Calu3 (cell line): ENCODE results near the gene TMEM91. TPM values are rescaled to one million over a fixed set of nuclear protein-coding genes. Genes with fewer than 3 reads are reported as not detected.
A peak's percentile ranks its signal among the peaks of the same experiment; 100 is the strongest.

Experiments used
- BruUV-seq: library from RNA; stranded (reverse); fragments of 400-500 nt; replicated peaks from 2 replicates; lab custom pipeline; 2021; lab: Mats Ljungman, UMichigan
- CTCF ChIA-PET: fragments of 300-600 bp; sonication (Branson Sonifier 250); formaldehyde crosslinking; loops from one replicate; lab custom pipeline; 2022; ENCODE audit warnings: antibody characterized with exemption; lab: Charles Lee
- DNase-seq: peaks from one replicate; pipeline ENCODE4 v3.0.0; 2022
- H3K27ac Mint-ChIP-seq: one replicate; pipeline ENCODE4 v1.8.0; 2022; ENCODE audit warnings: mixed read lengths; ENCODE audit not compliant: unreplicated experiment
- H3K27me3 Mint-ChIP-seq: one replicate; pipeline ENCODE4 v1.8.0; 2022; ENCODE audit warnings: mixed read lengths; ENCODE audit not compliant: unreplicated experiment
- H3K36me3 Mint-ChIP-seq: one replicate; pipeline ENCODE4 v1.8.0; 2022; ENCODE audit warnings: mild to moderate bottlenecking, moderate library complexity, mixed read lengths; ENCODE audit not compliant: insufficient read depth, unreplicated experiment
- H3K4me1 Mint-ChIP-seq: one replicate; pipeline ENCODE4 v1.8.0; 2022; ENCODE audit warnings: mild to moderate bottlenecking, low read depth, mixed read lengths; ENCODE audit not compliant: unreplicated experiment
- H3K4me3 Mint-ChIP-seq: one replicate; pipeline ENCODE4 v1.8.0; 2022; ENCODE audit warnings: mild to moderate bottlenecking, low read depth, moderate library complexity, mixed read lengths; ENCODE audit not compliant: unreplicated experiment
- H3K9me3 Mint-ChIP-seq: one replicate; pipeline ENCODE4 v1.8.0; 2022; ENCODE audit warnings: low read depth, mixed read lengths; ENCODE audit not compliant: unreplicated experiment
- CTCF ChIP-seq: fragments of 200-600 bp; IDR thresholded peaks from one replicate; pipeline ENCODE4 v1.8.0; 2022; ENCODE audit warnings: antibody characterized with exemption; ENCODE audit not compliant: unreplicated experiment
- intact Hi-C: fragments of 100-400 bp; cut with micrococcal nuclease; formaldehyde crosslinking; loops from one replicate; pipeline ENCODE4 v1.10.0; 2022; ENCODE audit not compliant: unreplicated experiment
- total RNA-seq: library from RNA; stranded (reverse); gene quantifications from 2 replicates; pipeline ENCODE4 v1.2.3, GENCODE V29; 2022

TMEM91 gene
- total RNA-seq, 1 experiment from 2014 or later, result 3.9 TPM

GRCh38 chr19:41386442-41386841 is 10.1 kb downstream of the TMEM91 start:
- intact Hi-C loops, result no loop called here
- Mint-ChIP-seq H3K36me3 (peaks cover 14% of the 10 kb centered on the region), H3K9me3 (no peaks in the 10 kb centered on the region), H3K27me3 (no peaks in the 10 kb centered on the region), H3K4me3 (no peak overlapping the region), H3K27ac (no peak overlapping the region), H3K4me1 (no peaks in the 10 kb centered on the region)
- CTCF ChIA-PET, result interaction anchor here (0.6 kb wide), 1 partner anchor 732 kb away, joined by 5 read pairs; no protein-coding TSS in a partner anchor
- no peak for DNase-seq
- TF ChIP-seq CTCF, result no peak
- no TSS peak for BruUV-seq

DNA sequence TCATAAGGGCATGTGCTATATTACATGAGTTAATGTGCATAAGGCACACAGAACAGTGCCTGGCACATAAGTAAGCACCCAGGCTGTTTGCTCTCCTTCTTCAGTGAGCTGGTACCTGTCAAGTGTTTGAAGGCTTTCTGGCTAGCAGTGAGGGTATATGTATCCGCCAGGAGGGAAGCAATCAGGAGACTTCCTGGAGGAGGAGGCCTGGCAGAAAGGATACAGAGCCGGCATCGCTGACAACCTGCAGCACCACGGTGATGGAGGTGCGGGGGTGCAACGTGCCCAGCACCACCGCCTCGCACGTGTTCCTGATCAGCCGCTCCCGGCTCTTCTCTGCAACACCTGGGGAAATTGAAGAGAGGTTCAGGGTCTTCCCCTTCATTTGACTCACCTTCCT is 15.3 kb downstream of the TMEM91 start:
- Mint-ChIP-seq H3K36me3 (peaks cover 11% of the 10 kb centered on the region), H3K9me3 (no peaks in the 10 kb centered on the region), H3K4me1 (peaks cover 13% of the 10 kb centered on the region), H3K4me3 (no peak overlapping the region), H3K27ac (no peak overlapping the region), H3K27me3 (no peaks in the 10 kb centered on the region)
- intact Hi-C loops, result no loop called here
- DNase-seq, result no peak
- no peak for TF ChIP-seq CTCF
- BruUV-seq, result no TSS peak
- CTCF ChIA-PET, result no interaction called here

DNA sequence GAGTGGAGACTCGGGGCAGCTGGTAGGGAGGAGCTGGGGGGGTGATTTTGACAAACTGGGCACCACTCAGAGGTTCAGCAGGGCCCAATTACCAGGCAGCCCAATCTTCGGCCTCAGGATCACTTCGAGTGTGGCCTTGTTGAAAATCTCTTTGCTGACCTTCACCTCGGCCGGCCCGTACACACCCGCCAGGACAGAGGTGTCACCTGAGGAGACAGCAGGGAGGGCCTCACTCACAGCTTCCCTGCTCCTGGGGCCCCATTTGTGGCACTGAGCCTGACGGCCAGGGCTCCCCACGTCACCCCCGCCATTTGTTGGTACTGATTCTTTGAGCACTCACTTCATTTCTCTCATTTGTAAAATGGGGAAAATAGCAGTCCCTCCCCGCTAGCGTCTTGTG is 16.4 kb downstream of the TMEM91 start:
- CTCF ChIA-PET, result no interaction called here
- Mint-ChIP-seq H3K27me3 (no peaks in the 10 kb centered on the region), H3K9me3 (no peaks in the 10 kb centered on the region), H3K27ac (no peak overlapping the region), H3K4me3 (no peak overlapping the region), H3K4me1 (peaks cover 13% of the 10 kb centered on the region), H3K36me3 (peaks cover 23% of the 10 kb centered on the region)
- no peak for DNase-seq
- no TSS peak for BruUV-seq
- no peak for TF ChIP-seq CTCF
- intact Hi-C loops, result no loop called here

DNA sequence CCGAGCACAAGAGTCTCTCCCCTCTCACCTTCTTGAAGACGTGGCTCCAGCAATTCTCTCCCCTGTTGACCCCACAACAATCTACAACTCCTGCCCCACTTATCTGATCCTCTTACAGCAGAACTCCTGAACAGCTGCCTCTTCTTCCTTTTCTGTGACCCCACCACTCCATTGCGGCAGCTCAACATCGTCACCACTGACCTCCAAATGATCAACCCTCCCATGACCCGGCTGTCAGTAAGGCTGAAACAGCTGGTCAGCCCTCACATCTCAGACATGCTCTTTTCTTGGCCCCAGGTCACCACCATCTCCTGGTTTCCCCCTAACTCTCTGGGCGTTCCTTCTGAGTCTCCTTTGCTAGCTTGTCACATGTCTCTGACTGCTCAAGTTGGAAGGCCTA is 19.0 kb downstream of the TMEM91 start:
- Mint-ChIP-seq H3K4me3 (peak overlapping the region; percentile 99), H3K4me1 (peaks cover 34% of the 10 kb centered on the region), H3K9me3 (no peaks in the 10 kb centered on the region), H3K27ac (no peak overlapping the region), H3K27me3 (no peaks in the 10 kb centered on the region), H3K36me3 (peaks cover 23% of the 10 kb centered on the region)
- CTCF ChIA-PET, result interaction anchor here (1.0 kb wide), 1 partner anchor 28 kb away, joined by 3 read pairs; no protein-coding TSS in a partner anchor
- TF ChIP-seq CTCF, result no peak
- DNase-seq, result no peak
- intact Hi-C loops, result no loop called here
- BruUV-seq, result no TSS peak
